Mammary epithelial cell (primary cell): ENCODE data around the gene P2RX1.
"Not testable (repeated sequence)": the region's sequence is repeated elsewhere in the genome, so short reads cannot be mapped to it uniquely, and the experiment has no call there.

Experiments used
- EZH2 ChIP-seq: IDR thresholded peaks from 2 replicates; pipeline ENCODE4 v1.6.1; 2012; ENCODE audit warnings: low read length, inconsistent platforms, borderline replicate concordance
- TF ChIP-seq, protein P1 (sequence below), 2 donors: IDR thresholded peaks in 1 of 2; conservative IDR thresholded peaks in 1 of 2; 2 replicates each; pipeline ENCODE4 v1.5.1; 2011 to 2012; ENCODE audit warnings: inconsistent platforms in 2 of 2, low read length in 2 of 2, mild to moderate bottlenecking in 2 of 2, control low read depth in 1 of 2, low read depth in 1 of 2; ENCODE audit not compliant: insufficient read depth in 1 of 2; ENCODE audit errors: extremely low read depth in 1 of 2

DNA sequence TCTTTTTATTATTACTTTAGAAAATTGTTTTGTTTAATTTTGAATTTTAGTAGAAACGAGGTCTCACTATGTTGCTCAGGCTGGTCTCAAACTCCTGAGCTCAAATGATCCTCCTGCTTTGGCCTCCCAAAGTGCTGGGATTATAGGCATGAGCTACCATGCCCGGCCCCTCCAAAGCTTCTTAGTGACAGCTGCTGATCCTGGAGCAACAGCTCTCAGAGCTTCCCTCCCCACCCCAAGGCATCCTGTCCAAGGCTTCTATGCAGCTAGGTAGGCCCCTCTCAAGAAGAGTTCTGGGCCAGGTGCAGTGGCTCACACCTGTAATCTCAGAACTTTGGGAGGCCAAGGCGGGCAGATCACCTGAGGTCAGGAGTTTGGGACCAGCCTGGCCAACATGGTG, 32.3 kb upstream of the P2RX1 start:
- TF ChIP-seq, protein P1, sequence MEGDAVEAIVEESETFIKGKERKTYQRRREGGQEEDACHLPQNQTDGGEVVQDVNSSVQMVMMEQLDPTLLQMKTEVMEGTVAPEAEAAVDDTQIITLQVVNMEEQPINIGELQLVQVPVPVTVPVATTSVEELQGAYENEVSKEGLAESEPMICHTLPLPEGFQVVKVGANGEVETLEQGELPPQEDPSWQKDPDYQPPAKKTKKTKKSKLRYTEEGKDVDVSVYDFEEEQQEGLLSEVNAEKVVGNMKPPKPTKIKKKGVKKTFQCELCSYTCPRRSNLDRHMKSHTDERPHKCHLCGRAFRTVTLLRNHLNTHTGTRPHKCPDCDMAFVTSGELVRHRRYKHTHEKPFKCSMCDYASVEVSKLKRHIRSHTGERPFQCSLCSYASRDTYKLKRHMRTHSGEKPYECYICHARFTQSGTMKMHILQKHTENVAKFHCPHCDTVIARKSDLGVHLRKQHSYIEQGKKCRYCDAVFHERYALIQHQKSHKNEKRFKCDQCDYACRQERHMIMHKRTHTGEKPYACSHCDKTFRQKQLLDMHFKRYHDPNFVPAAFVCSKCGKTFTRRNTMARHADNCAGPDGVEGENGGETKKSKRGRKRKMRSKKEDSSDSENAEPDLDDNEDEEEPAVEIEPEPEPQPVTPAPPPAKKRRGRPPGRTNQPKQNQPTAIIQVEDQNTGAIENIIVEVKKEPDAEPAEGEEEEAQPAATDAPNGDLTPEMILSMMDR (conservative IDR thresholded peaks at IDR 0.05 in 1 of 2, IDR thresholded peaks at IDR 0.05 in 1 of 2; ENCODE audit: extremely low read depth in 1 of 2, insufficient read depth in 1 of 2, low read depth in 1 of 2, low read length in 2 of 2), result not testable (repeated sequence)
- not testable (repeated sequence) for TF ChIP-seq EZH2
